ENCODE data around the gene OR5AK2.

DNA sequence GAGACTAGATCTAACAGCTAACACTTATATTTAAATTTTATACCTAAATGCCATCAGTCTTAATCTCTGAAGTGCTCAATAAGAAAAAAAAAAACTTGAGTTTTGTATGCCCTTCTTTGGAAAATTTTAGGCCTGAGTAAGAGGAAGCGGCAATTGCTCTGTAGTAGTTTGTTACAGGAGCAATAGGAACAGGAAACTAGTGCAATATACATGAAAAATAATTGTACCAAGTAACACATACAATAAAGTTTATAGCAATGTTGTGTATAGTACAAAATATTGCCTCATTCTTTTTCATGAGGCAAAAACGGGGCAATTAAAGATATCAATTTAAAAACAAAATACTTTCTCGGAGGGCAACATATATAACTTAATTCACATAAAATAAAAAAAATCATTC is 19.7 kb downstream of the OR5AK2 start:
- TF ChIP-seq, protein P1, sequence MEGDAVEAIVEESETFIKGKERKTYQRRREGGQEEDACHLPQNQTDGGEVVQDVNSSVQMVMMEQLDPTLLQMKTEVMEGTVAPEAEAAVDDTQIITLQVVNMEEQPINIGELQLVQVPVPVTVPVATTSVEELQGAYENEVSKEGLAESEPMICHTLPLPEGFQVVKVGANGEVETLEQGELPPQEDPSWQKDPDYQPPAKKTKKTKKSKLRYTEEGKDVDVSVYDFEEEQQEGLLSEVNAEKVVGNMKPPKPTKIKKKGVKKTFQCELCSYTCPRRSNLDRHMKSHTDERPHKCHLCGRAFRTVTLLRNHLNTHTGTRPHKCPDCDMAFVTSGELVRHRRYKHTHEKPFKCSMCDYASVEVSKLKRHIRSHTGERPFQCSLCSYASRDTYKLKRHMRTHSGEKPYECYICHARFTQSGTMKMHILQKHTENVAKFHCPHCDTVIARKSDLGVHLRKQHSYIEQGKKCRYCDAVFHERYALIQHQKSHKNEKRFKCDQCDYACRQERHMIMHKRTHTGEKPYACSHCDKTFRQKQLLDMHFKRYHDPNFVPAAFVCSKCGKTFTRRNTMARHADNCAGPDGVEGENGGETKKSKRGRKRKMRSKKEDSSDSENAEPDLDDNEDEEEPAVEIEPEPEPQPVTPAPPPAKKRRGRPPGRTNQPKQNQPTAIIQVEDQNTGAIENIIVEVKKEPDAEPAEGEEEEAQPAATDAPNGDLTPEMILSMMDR (IDR thresholded peaks at IDR 0.05; ENCODE audit: control extremely low read depth in 1 of 3, insufficient read depth in 1 of 3, low read depth in 1 of 3, low read length in 3 of 3): no peak
- TF ChIP-seq POLR2A (IDR thresholded peaks at IDR 0.05; ENCODE audit: control extremely low read depth in 1 of 2, low read depth in 2 of 2, low read length in 2 of 2) (no peak), FOSL1 (IDR thresholded peaks at IDR 0.05; ENCODE audit: insufficient read depth, low read depth, low read length) (no peak)
